ENCODE measurements around the gene CDO1. TPM values are rescaled to one million over a fixed set of nuclear protein-coding genes. Genes with fewer than 3 reads are reported as not detected.

Gene CDO1
- total RNA-seq, 2 donors from 2014 or later: not detected

GRCh38 chr5:115758356-115758755 is 58.1 kb downstream of the CDO1 start:
- DNase-seq (no peak), ATAC-seq (no peak)
- Mint-ChIP-seq H3K4me3 (no peak overlapping the region), H3K27ac (no peak overlapping the region), H3K36me3 (ENCODE audit: low read depth) (no peaks in the 10 kb centered on the region), H3K27me3 (peaks cover 32% of the 10 kb centered on the region), H3K4me1 (no peaks in the 10 kb centered on the region)
- no peaks in the 10 kb centered on the region for H3K9me3 ChIP-seq (ENCODE audit: control insufficient read depth, low read length, poor library complexity, severe bottlenecking)

GRCh38 chr5:115755675-115756074 is 60.8 kb downstream of the CDO1 start:
- DNase-seq: no peak
- no peak for ATAC-seq
- H3K36me3 Mint-ChIP-seq (ENCODE audit: low read depth): no peaks in the 10 kb centered on the region

More at GRCh38 chr5:115755675-115756074, 60.8 kb downstream of the CDO1 start:
- H3K4me1 Mint-ChIP-seq: no peaks in the 10 kb centered on the region
- H3K9me3 ChIP-seq (ENCODE audit: control insufficient read depth, low read length, poor library complexity, severe bottlenecking): no peaks in the 10 kb centered on the region
- H3K4me3 Mint-ChIP-seq: no peak overlapping the region
- no peak overlapping the region for H3K27ac Mint-ChIP-seq
- peaks cover 39% of the 10 kb centered on the region for H3K27me3 Mint-ChIP-seq

Other genes with a start within 250 kb of the CDO1 start
- gene TICAM2, start 214.2 kb downstream of the CDO1 start, total RNA-seq: under 1 TPM; 0.52 to 0.90 TPM
- gene TMED7, start 190.6 kb downstream of the CDO1 start, total RNA-seq: 10 to 100 TPM; 49.0 to 53.7 TPM
- 10 to 100 TPM; 58.0 to 64.2 TPM for gene ATG12, start 24.9 kb upstream of the CDO1 start, total RNA-seq
- 10 to 100 TPM; 44.5 to 45.0 TPM for gene AP3S1, start 25.3 kb upstream of the CDO1 start, total RNA-seq
- gene LVRN, start 145.8 kb upstream of the CDO1 start, total RNA-seq: not detected
- not detected for gene ARL14EPL, start 215.8 kb upstream of the CDO1 start, total RNA-seq